SK-N-SH (cell line): ENCODE data around the gene DCAKD. TPM values are rescaled to one million over a fixed set of nuclear protein-coding genes. Genes with fewer than 3 reads are reported as not detected.

Source experiments
- CTCF ChIA-PET: fragments of 300-600, 350-600 bp; formaldehyde crosslinking; extraction: SDS; loops from one replicate; lab custom pipeline; 2021; lab: Yijun Ruan, JAX
- POLR2A ChIA-PET: fragments of 350-600 bp; sonication (Branson Sonifier 250); formaldehyde crosslinking; extraction: SDS; loops from one replicate; lab custom pipeline; 2020; ENCODE audit warnings: antibody characterized with exemption, inconsistent platforms; lab: Yijun Ruan, JAX
- DNase-seq: peaks from one replicate; pipeline ENCODE4 v3.0.0; 2012
- H2AFZ ChIP-seq: fragments of 200-600 bp; sonication (generic); 2 replicates; pipeline ENCODE4 v1.8.1; 2016; ENCODE audit warnings: antibody characterized with exemption, mild to moderate bottlenecking, low read depth
- H3F3A ChIP-seq: fragments of 200-600 bp; sonication (generic); replicated peaks from 2 replicates; pipeline ENCODE3; 2016; ENCODE audit warnings: antibody characterized with exemption, mild to moderate bottlenecking; ENCODE audit not compliant: insufficient read depth
- H3K27ac ChIP-seq, 2 experiments: fragments of 200-500 bp in 1 of 2; fragments of 200-600 bp in 1 of 2; sonication (Bioruptor generic) in 1 of 2; sonication (generic), shearing (Covaris generic) in 1 of 2; 2 replicates each; pipeline versions ENCODE4 v1.5.1 to v1.6.1; 2014 to 2016; ENCODE audit warnings: low read depth in 2 of 2, inconsistent platforms in 1 of 2, low read length in 1 of 2, mild to moderate bottlenecking in 1 of 2, mixed read lengths in 1 of 2
- H3K27me3 ChIP-seq: fragments of 200-600 bp; sonication (generic), shearing (Covaris generic); 2 replicates; pipeline ENCODE4 v1.6.1; 2016; ENCODE audit warnings: mixed run types; ENCODE audit not compliant: insufficient read depth
- H3K36me3 ChIP-seq, 2 experiments: fragments of 200-500 bp in 1 of 2; fragments of 200-600 bp in 1 of 2; sonication (Bioruptor generic) in 1 of 2; sonication (generic) in 1 of 2; replicated peaks in 1 of 2; 2 replicates each; pipeline versions ENCODE3 to v1.5.1; 2014 to 2016; ENCODE audit warnings: low read length in 1 of 2, mild to moderate bottlenecking in 1 of 2; ENCODE audit not compliant: insufficient read depth in 2 of 2, control insufficient read depth in 1 of 2
- H3K4me1 ChIP-seq, 2 experiments: fragments of 200-500 bp in 1 of 2; fragments of 200-600 bp in 1 of 2; sonication (Bioruptor generic) in 1 of 2; sonication (generic), shearing (Covaris generic) in 1 of 2; 2 replicates each; pipeline versions ENCODE4 v1.5.1 to v1.6.1; 2014 to 2016; ENCODE audit warnings: low read depth in 1 of 2, low read length in 1 of 2, mixed run types in 1 of 2; ENCODE audit not compliant: insufficient read depth in 2 of 2, control insufficient read depth in 1 of 2
- H3K4me2 ChIP-seq: fragments of 200-600 bp; sonication (generic), shearing (Covaris generic); 2 replicates; pipeline ENCODE4 v1.6.1; 2017; ENCODE audit warnings: mixed run types
- H3K4me3 ChIP-seq, 2 experiments: fragments of 200-500 bp in 1 of 2; fragments of 200-600 bp in 1 of 2; sonication (Bioruptor generic) in 1 of 2; sonication (generic), shearing (Covaris generic) in 1 of 2; 2 replicates each; pipeline versions ENCODE4 v1.5.1 to v1.8.1; 2014 to 2016; ENCODE audit warnings: low read depth in 2 of 2, inconsistent platforms in 1 of 2, low read length in 1 of 2, mild to moderate bottlenecking in 1 of 2, mixed read lengths in 1 of 2, moderate library complexity in 1 of 2
- H3K79me2 ChIP-seq: fragments of 200-600 bp; sonication (generic); 2 replicates; pipeline ENCODE4 v1.8.1; 2017; ENCODE audit warnings: mild to moderate bottlenecking; ENCODE audit not compliant: insufficient read depth
- H3K9ac ChIP-seq: fragments of 200-600 bp; sonication (generic); 2 replicates; pipeline ENCODE4 v1.6.1; 2017; ENCODE audit warnings: mixed run types
- H3K9me2 ChIP-seq: fragments of 200-600 bp; sonication (generic); 2 replicates; pipeline ENCODE4 v1.6.1; 2017; ENCODE audit warnings: mixed run types
- H3K9me3 ChIP-seq: fragments of 200-600 bp; sonication (generic); 2 replicates; pipeline ENCODE4 v1.6.1; 2017; ENCODE audit warnings: mixed run types, mild to moderate bottlenecking, moderate library complexity
- H4K20me1 ChIP-seq: fragments of 200-600 bp; sonication (generic); 2 replicates; pipeline ENCODE4 v1.6.1; 2017; ENCODE audit warnings: mild to moderate bottlenecking, mixed run types; ENCODE audit not compliant: insufficient read depth
- ELF1 ChIP-seq: IDR thresholded peaks from 2 replicates; pipeline ENCODE4 v1.4.0; 2012
- EZH2phosphoT487 ChIP-seq: fragments of 200-600 bp; sonication (generic); IDR thresholded peaks from 2 replicates; pipeline ENCODE4 v1.6.1; 2017; ENCODE audit warnings: low read depth, mixed run types, mild to moderate bottlenecking, antibody characterized with exemption, moderate library complexity, borderline replicate concordance
- FOXJ3 ChIP-seq: sonication (generic); formaldehyde crosslinking; IDR thresholded peaks from 2 replicates; pipeline ENCODE4 v1.5.1; 2020; ENCODE audit warnings: mild to moderate bottlenecking, missing genetic modification reagents
- FOXM1 ChIP-seq: IDR thresholded peaks from 2 replicates; pipeline ENCODE4 v1.4.0; 2012; ENCODE audit warnings: low read depth, mild to moderate bottlenecking
- GABPA ChIP-seq: IDR thresholded peaks from 2 replicates; pipeline ENCODE4 v1.4.0; 2012; ENCODE audit warnings: low read depth, mild to moderate bottlenecking
- JUND ChIP-seq: IDR thresholded peaks from 2 replicates; pipeline ENCODE4 v1.4.0; 2012
- MXI1 ChIP-seq: IDR thresholded peaks from 2 replicates; pipeline ENCODE4 v1.6.1; 2012; ENCODE audit warnings: mild to moderate bottlenecking, low read depth, low read length, improper control_type of control experiment
- NRF1 ChIP-seq: IDR thresholded peaks from 2 replicates; pipeline ENCODE4 v1.6.1; 2012; ENCODE audit warnings: low read depth, mild to moderate bottlenecking, low read length
- RAD21 ChIP-seq: IDR thresholded peaks from 2 replicates; pipeline ENCODE4 v1.6.1; 2012; ENCODE audit warnings: mild to moderate bottlenecking, low read length
- RCOR1 ChIP-seq: fragments of 150-350 bp; IDR thresholded peaks from 2 replicates; pipeline ENCODE4 v1.6.1; 2017; ENCODE audit warnings: antibody characterized with exemption, low read length
- RFX5 ChIP-seq: IDR thresholded peaks from 2 replicates; pipeline ENCODE4 v1.6.1; 2012; ENCODE audit warnings: mild to moderate bottlenecking, improper control_type of control experiment, low read length
- RXRA ChIP-seq: IDR thresholded peaks from 2 replicates; pipeline ENCODE4 v1.4.0; 2012; ENCODE audit warnings: low read depth, mild to moderate bottlenecking, borderline replicate concordance
- SMC3 ChIP-seq: IDR thresholded peaks from 2 replicates; pipeline ENCODE4 v1.6.1; 2012; ENCODE audit warnings: low read depth, low read length, improper control_type of control experiment
- TEAD4 ChIP-seq: IDR thresholded peaks from 2 replicates; pipeline ENCODE4 v1.4.0; 2012; ENCODE audit warnings: mild to moderate bottlenecking, borderline replicate concordance; ENCODE audit not compliant: insufficient read depth
- YY1 ChIP-seq: IDR thresholded peaks from 2 replicates; pipeline ENCODE4 v1.4.0; 2012; ENCODE audit warnings: low read depth, mild to moderate bottlenecking
- WGBS: methylation state at CpG from one replicate; pipeline ENCODE4 v1.1.6; 2017; ENCODE audit warnings: low lambda C conversion rate; 5-methylcytosine and 5-hydroxymethylcytosine counted together
- polyA plus RNA-seq, 3 experiments: library from polyadenylated mRNA; depleted of rRNA; stranded (reverse); fragments of >200 nt; gene quantifications; 2 replicates each; pipeline ENCODE4 v1.2.3, GENCODE V29; 2012
- TF ChIP-seq, protein P1 (sequence below): IDR thresholded peaks from 2 replicates; pipeline ENCODE4 v1.6.1; 2012; ENCODE audit warnings: mild to moderate bottlenecking, low read depth, low read length, moderate library complexity
- TF ChIP-seq, protein P2 (sequence below): fragments of 150-350 bp; IDR thresholded peaks from 2 replicates; pipeline ENCODE4 v1.6.1; 2017; ENCODE audit warnings: antibody characterized with exemption, low read length, low read depth, borderline replicate concordance
- TF ChIP-seq, protein P3 (sequence below): fragments of 150-350 bp; IDR thresholded peaks from 2 replicates; pipeline ENCODE4 v1.6.1; 2016; ENCODE audit warnings: mild to moderate bottlenecking, low read depth, low read length
- TF ChIP-seq, protein P4 (sequence below): IDR thresholded peaks from 2 replicates; pipeline ENCODE4 v1.4.0; 2012; ENCODE audit warnings: low read depth, borderline replicate concordance
- TF ChIP-seq, protein P5 (sequence below): IDR thresholded peaks from 2 replicates; pipeline ENCODE4 v1.4.0; 2012; ENCODE audit warnings: low read depth

DCAKD gene
- polyA plus RNA-seq, 1 of the 3 experiments (the other 2 are of a cell fraction), result 48.8 TPM

DNA sequence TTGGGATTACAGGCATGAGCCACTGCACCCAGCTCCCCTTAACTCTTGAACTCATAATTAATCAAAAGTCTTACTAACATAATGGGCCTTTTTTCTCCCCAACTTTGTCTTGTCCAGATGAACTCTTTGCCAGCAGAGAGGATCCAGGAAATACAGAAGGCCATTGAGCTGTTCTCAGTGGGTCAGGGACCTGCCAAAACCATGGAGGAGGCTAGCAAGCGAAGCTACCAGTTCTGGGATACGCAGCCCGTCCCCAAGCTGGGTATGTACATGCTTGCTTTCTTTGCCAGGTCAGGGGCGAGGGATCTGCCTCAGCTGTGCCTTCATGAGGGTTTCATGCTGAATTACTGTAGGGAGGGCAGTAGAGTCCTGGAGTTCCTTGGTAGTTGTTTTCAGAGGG, 35.0 kb upstream of the DCAKD start:
- Histone ChIP-seq H3K27ac (peak overlapping the region in 1 of 2 experiments; percentile 37; a peak in 1 of 4 replicates), H3K79me2 (peaks cover 42% of the 10 kb centered on the region), H3K9me2 (no peaks in the 10 kb centered on the region), H3K4me3 (no peak overlapping the region), H3F3A (peaks cover 24% of the 10 kb centered on the region), H3K4me1 (no peaks in the 10 kb centered on the region), H2AFZ (no peak overlapping the region), H3K36me3 (peaks cover 52 to 65% of the 10 kb centered on the region in 2 experiments)
- WGBS, result 100% methylated on average over 4 of the region's 4 CpGs
- CTCF ChIA-PET, result interaction anchor here (1.0 to 14.8 kb wide), 4 partner anchors 9 to 166 kb away, joined by 5 to 194 read pairs (median 18); partner anchors contain the start of genes ACBD4 and PLCD3
- POLR2A ChIA-PET, result interaction anchor here (1.2 kb wide), 1 partner anchor 62 kb away, joined by 4 read pairs; the partner anchor contains the start of gene HEXIM1
- no peak for TF ChIP-seq ELF1
- TF ChIP-seq, protein P1, sequence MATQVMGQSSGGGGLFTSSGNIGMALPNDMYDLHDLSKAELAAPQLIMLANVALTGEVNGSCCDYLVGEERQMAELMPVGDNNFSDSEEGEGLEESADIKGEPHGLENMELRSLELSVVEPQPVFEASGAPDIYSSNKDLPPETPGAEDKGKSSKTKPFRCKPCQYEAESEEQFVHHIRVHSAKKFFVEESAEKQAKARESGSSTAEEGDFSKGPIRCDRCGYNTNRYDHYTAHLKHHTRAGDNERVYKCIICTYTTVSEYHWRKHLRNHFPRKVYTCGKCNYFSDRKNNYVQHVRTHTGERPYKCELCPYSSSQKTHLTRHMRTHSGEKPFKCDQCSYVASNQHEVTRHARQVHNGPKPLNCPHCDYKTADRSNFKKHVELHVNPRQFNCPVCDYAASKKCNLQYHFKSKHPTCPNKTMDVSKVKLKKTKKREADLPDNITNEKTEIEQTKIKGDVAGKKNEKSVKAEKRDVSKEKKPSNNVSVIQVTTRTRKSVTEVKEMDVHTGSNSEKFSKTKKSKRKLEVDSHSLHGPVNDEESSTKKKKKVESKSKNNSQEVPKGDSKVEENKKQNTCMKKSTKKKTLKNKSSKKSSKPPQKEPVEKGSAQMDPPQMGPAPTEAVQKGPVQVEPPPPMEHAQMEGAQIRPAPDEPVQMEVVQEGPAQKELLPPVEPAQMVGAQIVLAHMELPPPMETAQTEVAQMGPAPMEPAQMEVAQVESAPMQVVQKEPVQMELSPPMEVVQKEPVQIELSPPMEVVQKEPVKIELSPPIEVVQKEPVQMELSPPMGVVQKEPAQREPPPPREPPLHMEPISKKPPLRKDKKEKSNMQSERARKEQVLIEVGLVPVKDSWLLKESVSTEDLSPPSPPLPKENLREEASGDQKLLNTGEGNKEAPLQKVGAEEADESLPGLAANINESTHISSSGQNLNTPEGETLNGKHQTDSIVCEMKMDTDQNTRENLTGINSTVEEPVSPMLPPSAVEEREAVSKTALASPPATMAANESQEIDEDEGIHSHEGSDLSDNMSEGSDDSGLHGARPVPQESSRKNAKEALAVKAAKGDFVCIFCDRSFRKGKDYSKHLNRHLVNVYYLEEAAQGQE, result no peak
- TF ChIP-seq YY1, result no peak
- no peak for TF ChIP-seq EZH2phosphoT487
- no peak for TF ChIP-seq NRF1
- TF ChIP-seq, protein P2, sequence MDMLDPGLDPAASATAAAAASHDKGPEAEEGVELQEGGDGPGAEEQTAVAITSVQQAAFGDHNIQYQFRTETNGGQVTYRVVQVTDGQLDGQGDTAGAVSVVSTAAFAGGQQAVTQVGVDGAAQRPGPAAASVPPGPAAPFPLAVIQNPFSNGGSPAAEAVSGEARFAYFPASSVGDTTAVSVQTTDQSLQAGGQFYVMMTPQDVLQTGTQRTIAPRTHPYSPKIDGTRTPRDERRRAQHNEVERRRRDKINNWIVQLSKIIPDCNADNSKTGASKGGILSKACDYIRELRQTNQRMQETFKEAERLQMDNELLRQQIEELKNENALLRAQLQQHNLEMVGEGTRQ, result no peak
- no peak for TF ChIP-seq FOXM1
- no peak for TF ChIP-seq SMC3
- no peak for TF ChIP-seq JUND
- TF ChIP-seq, protein P3, sequence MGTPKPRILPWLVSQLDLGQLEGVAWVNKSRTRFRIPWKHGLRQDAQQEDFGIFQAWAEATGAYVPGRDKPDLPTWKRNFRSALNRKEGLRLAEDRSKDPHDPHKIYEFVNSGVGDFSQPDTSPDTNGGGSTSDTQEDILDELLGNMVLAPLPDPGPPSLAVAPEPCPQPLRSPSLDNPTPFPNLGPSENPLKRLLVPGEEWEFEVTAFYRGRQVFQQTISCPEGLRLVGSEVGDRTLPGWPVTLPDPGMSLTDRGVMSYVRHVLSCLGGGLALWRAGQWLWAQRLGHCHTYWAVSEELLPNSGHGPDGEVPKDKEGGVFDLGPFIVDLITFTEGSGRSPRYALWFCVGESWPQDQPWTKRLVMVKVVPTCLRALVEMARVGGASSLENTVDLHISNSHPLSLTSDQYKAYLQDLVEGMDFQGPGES, result no peak
- no peak for TF ChIP-seq RAD21
- no peak for TF ChIP-seq MXI1
- TF ChIP-seq FOXJ3 (CRISPR knock-in tag), result no peak
- TF ChIP-seq, protein P4, sequence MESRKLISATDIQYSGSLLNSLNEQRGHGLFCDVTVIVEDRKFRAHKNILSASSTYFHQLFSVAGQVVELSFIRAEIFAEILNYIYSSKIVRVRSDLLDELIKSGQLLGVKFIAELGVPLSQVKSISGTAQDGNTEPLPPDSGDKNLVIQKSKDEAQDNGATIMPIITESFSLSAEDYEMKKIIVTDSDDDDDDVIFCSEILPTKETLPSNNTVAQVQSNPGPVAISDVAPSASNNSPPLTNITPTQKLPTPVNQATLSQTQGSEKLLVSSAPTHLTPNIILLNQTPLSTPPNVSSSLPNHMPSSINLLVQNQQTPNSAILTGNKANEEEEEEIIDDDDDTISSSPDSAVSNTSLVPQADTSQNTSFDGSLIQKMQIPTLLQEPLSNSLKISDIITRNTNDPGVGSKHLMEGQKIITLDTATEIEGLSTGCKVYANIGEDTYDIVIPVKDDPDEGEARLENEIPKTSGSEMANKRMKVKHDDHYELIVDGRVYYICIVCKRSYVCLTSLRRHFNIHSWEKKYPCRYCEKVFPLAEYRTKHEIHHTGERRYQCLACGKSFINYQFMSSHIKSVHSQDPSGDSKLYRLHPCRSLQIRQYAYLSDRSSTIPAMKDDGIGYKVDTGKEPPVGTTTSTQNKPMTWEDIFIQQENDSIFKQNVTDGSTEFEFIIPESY, result no peak
- no peak for TF ChIP-seq TEAD4
- no peak for TF ChIP-seq RFX5
- no peak for TF ChIP-seq RXRA
- TF ChIP-seq, protein P5, sequence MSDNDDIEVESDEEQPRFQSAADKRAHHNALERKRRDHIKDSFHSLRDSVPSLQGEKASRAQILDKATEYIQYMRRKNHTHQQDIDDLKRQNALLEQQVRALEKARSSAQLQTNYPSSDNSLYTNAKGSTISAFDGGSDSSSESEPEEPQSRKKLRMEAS, result no peak
- TF ChIP-seq RCOR1, result no peak
- TF ChIP-seq GABPA, result no peak
- TF ChIP-seq, all 33 proteins: peak for 0
- Histone ChIP-seq H3K4me2 (no peak overlapping the region), H3K9ac (no peak overlapping the region), H3K27me3 (no peaks in the 10 kb centered on the region), H4K20me1 (no peaks in the 10 kb centered on the region), H3K9me3 (no peaks in the 10 kb centered on the region)
- DNase-seq, result no peak
